ENCODE data around the gene CIDEA. TPM values are rescaled to one million over a fixed set of nuclear protein-coding genes. Genes with fewer than 3 reads are reported as not detected.

CIDEA gene
- total RNA-seq, 1 donor from 2014 or later = 1.5 TPM

- H3K4me3 ChIP-seq (ENCODE audit: low read depth, low read length) = peak overlapping the region; percentile 71
- TF ChIP-seq CTCF (conservative IDR thresholded peaks at IDR 0.05; ENCODE audit: low read depth, low read length) = no peak
- no peak for DNase-seq (ENCODE audit: low read depth)
These were observed 54.4 kb downstream of the CIDEA start for GRCh38 chr18:12308386-12309100.

- DNase-seq (ENCODE audit: low read depth) = no peak
- no peak for TF ChIP-seq CTCF (conservative IDR thresholded peaks at IDR 0.05; ENCODE audit: low read depth, low read length)
- peak overlapping the region; percentile 71 for H3K4me3 ChIP-seq (ENCODE audit: low read depth, low read length)
These were observed 55.6 kb downstream of the CIDEA start for GRCh38 chr18:12309683-12310198.

GRCh38 chr18:12310762-12311161, 56.6 kb downstream of the CIDEA start:
- no peak for DNase-seq (ENCODE audit: low read depth)
- no peak overlapping the region for H3K4me3 ChIP-seq (ENCODE audit: low read depth, low read length)
- no peak for TF ChIP-seq CTCF (conservative IDR thresholded peaks at IDR 0.05; ENCODE audit: low read depth, low read length)

GRCh38 chr18:12312976-12313375, 58.8 kb downstream of the CIDEA start:
- H3K4me3 ChIP-seq (ENCODE audit: low read depth, low read length) = no peak overlapping the region
- no peak for TF ChIP-seq CTCF (conservative IDR thresholded peaks at IDR 0.05; ENCODE audit: low read depth, low read length)
- DNase-seq (ENCODE audit: low read depth) = no peak

GRCh38 chr18:12313530-12314245, 59.5 kb downstream of the CIDEA start:
- no peak for TF ChIP-seq CTCF (conservative IDR thresholded peaks at IDR 0.05; ENCODE audit: low read depth, low read length)

GRCh38 chr18:12314591-12315305, 60.6 kb downstream of the CIDEA start:
- no peak for TF ChIP-seq CTCF (conservative IDR thresholded peaks at IDR 0.05; ENCODE audit: low read depth, low read length)
- H3K4me3 ChIP-seq (ENCODE audit: low read depth, low read length) = no peak overlapping the region

More at GRCh38 chr18:12313530-12314245, 59.5 kb downstream of the CIDEA start:
- no peak overlapping the region for H3K4me3 ChIP-seq (ENCODE audit: low read depth, low read length)
- DNase-seq (ENCODE audit: low read depth) = no peak

More at GRCh38 chr18:12314591-12315305, 60.6 kb downstream of the CIDEA start:
- DNase-seq (ENCODE audit: low read depth) = no peak

Measured in epithelial cell of proximal tubule (primary cell).